Kidney (tissue), 22 donors: ENCODE data around the gene ASB6. TPM values are rescaled to one million over a fixed set of nuclear protein-coding genes. Genes with fewer than 3 reads are reported as not detected.

ENCODE experiments used
- DNase-seq, 5 donors: peaks; one replicate each; pipeline ENCODE4 v3.0.0-alpha.2; 2013 to 2020
- FAIRE-seq: peaks from 2 replicates; lab custom pipeline; 2012; peaks lifted over from hg19 to GRCh38; lab: Jason Lieb, UNC
- H3K27ac ChIP-seq, 2 donors: one replicate each; pipeline ENCODE4 v1.7.0; 2013; ENCODE audit warnings: low read depth in 2 of 2, low read length in 2 of 2, inconsistent platforms in 1 of 2
- H3K27me3 ChIP-seq: one replicate; pipeline ENCODE4 v1.7.1; 2013; ENCODE audit warnings: low read length, inconsistent platforms; ENCODE audit not compliant: control insufficient read depth, insufficient read depth
- H3K36me3 ChIP-seq, 3 donors: one replicate each; pipeline versions ENCODE4 v1.7.0 to v1.7.1; 2013; ENCODE audit warnings: low read length in 3 of 3, control low read depth in 1 of 3, inconsistent platforms in 1 of 3; ENCODE audit not compliant: insufficient read depth in 3 of 3, control insufficient read depth in 2 of 3
- H3K4me1 ChIP-seq, 3 donors: one replicate each; pipeline versions ENCODE4 v1.7.0 to v1.7.1; 2013; ENCODE audit warnings: low read length in 3 of 3, inconsistent platforms in 1 of 3, low read depth in 1 of 3; ENCODE audit not compliant: control insufficient read depth in 2 of 3, insufficient read depth in 2 of 3
- H3K4me3 ChIP-seq, 3 donors: one replicate each; pipeline versions ENCODE4 v1.7.0 to v1.8.1; 2013; ENCODE audit warnings: low read length in 3 of 3, control low read depth in 1 of 3, inconsistent platforms in 1 of 3
- H3K9ac ChIP-seq, 3 donors: one replicate each; pipeline versions ENCODE4 v1.7.0 to v1.7.1; 2013; ENCODE audit warnings: low read length in 3 of 3, control low read depth in 1 of 3, inconsistent platforms in 1 of 3
- H3K9me3 ChIP-seq, 3 donors: one replicate each; pipeline versions ENCODE4 v1.7.0 to v1.7.1; 2013; ENCODE audit warnings: low read length in 3 of 3, control low read depth in 1 of 3, inconsistent platforms in 1 of 3; ENCODE audit not compliant: control insufficient read depth in 2 of 3, insufficient read depth in 1 of 3
- CTCF ChIP-seq: IDR thresholded peaks from 3 replicates; pipeline ENCODE4 v1.5.1; 2012; ENCODE audit warnings: mild to moderate bottlenecking, moderate library complexity, borderline replicate concordance; ENCODE audit not compliant: insufficient read depth; ENCODE audit errors: extremely low read depth
- intact Hi-C: fragments of 100-400 bp; cut with DNase I; formaldehyde crosslinking; loops from one replicate; pipeline ENCODE4 v1.11.1; 2022
- long read RNA-seq, 10 donors: library from polyadenylated mRNA in 1 of 10; unstranded in 1 of 10; transcript quantifications; one replicate each; pipeline ENCODE4 v2.0.0 and lab custom pipeline, GENCODE V29; 2021 to 2026
- polyA plus RNA-seq: library from polyadenylated mRNA; stranded (reverse); fragments of 350-450 nt; fragmentation: Illumina TruSeq; extraction: RNeasy Lipid Tissue Mini Kit (QIAGEN cat#74804); gene quantifications from one replicate; pipeline ENCODE4 v1.2.3, GENCODE V29; 2014; ENCODE audit warnings: low read depth, low replicate concordance; ENCODE audit not compliant: insufficient read depth
- total RNA-seq: library from RNA; stranded (reverse); fragmentation: NEBNext Ultra II Directional; extraction: Animal tissue kit (Norgen Biotek cat#: 25700); gene quantifications from one replicate; pipeline ENCODE4 v1.2.1, GENCODE V29; 2021
- donor health status: control.
- donor health status: control.
- donor health status: control.
- donor health status: control.
- donor health status: control.
- donor health status: DM: yes; HTN: yes; CAD: no.
- donor health status: Normal renal cell carcinoma (clear cell type).

The ASB6 gene
- total RNA-seq (22.5 TPM), polyA plus RNA-seq (18.1 TPM)
- long read RNA-seq, donor 1, transcript ASB6-201 (6 exons, 2,330 nt), result major isoform, 5 of 5 reads
- long read RNA-seq, donor 1, partial matches to known transcripts, result 0 of 5 reads
- long read RNA-seq, donor 1, other reads (novel, unspliced or antisense), result 0 of 5 reads
- long read RNA-seq, donor 2, transcript ASB6-201 (6 exons, 2,330 nt), result major isoform, 5 of 5 reads
- long read RNA-seq, donor 2, partial matches to known transcripts, result 0 of 5 reads
- long read RNA-seq, donor 2, other reads (novel, unspliced or antisense), result 0 of 5 reads
- long read RNA-seq, donor 3, partial matches to known transcripts, result 0 of 3 reads
- long read RNA-seq, donor 3, other reads (novel, unspliced or antisense), result 0 of 3 reads
- long read RNA-seq, donor 4, transcript ASB6-201 (6 exons, 2,330 nt), result major isoform, 7 of 7 reads
- long read RNA-seq, donor 4, partial matches to known transcripts, result 0 of 7 reads
- long read RNA-seq, donor 4, other reads (novel, unspliced or antisense), result 0 of 7 reads
- long read RNA-seq, donor 5, result 0 reads
- long read RNA-seq, donor 6, partial matches to known transcripts, result 0 of 1 reads
- long read RNA-seq, donor 6, other reads (novel, unspliced or antisense), result 0 of 1 reads
- long read RNA-seq, donor 7, transcript ASB6-201 (6 exons, 2,330 nt), result major isoform, 19 of 36 reads
- long read RNA-seq, donor 7, partial matches to known transcripts, result 0 of 36 reads
- long read RNA-seq, donor 7, other reads (novel, unspliced or antisense), result 17 of 36 reads
- long read RNA-seq, donor 8, partial matches to known transcripts, result 0 of 3 reads
- long read RNA-seq, donor 8, other reads (novel, unspliced or antisense), result 0 of 3 reads
- long read RNA-seq, donor 9, partial matches to known transcripts, result 10 of 12 reads
- long read RNA-seq, donor 9, other reads (novel, unspliced or antisense), result 0 of 12 reads
- long read RNA-seq, donor 10, partial matches to known transcripts, result 0 of 4 reads
- long read RNA-seq, donor 10, other reads (novel, unspliced or antisense), result 0 of 4 reads

- TF ChIP-seq CTCF, result peak; percentile 85
- Histone ChIP-seq H3K27ac (peak within 1 kb of the TSS; percentile 89 to 90), H3K9ac (peak within 1 kb of the TSS; percentile 45 to 88 (median 74)), H3K4me1 (peaks cover 0 to 28% (median 8%) of the 10 kb centered on the region in 3 donors), H3K36me3 (peaks cover 0 to 25% (median 18%) of the 10 kb centered on the region in 3 donors), H3K4me3 (peak within 1 kb of the TSS; percentile 73 to 90 (median 77)), H3K27me3 (no peaks in the 10 kb centered on the region), H3K9me3 (no peaks in the 10 kb centered on the region)
- intact Hi-C loops, result loop anchor here (10.0 kb wide), 1 partner anchor 143 kb away; no protein-coding TSS in a partner anchor
- FAIRE-seq, result peak; percentile 17
- DNase-seq, result peak; percentile 98 to 99 (median 99)
Measured at GRCh38 chr9:129641750-129642585, at the start of gene ASB6. Gene ASB6 (minus strand): TSS chr9:129642151. CDS start chr9:129641999, 152 bp downstream.

DNA sequence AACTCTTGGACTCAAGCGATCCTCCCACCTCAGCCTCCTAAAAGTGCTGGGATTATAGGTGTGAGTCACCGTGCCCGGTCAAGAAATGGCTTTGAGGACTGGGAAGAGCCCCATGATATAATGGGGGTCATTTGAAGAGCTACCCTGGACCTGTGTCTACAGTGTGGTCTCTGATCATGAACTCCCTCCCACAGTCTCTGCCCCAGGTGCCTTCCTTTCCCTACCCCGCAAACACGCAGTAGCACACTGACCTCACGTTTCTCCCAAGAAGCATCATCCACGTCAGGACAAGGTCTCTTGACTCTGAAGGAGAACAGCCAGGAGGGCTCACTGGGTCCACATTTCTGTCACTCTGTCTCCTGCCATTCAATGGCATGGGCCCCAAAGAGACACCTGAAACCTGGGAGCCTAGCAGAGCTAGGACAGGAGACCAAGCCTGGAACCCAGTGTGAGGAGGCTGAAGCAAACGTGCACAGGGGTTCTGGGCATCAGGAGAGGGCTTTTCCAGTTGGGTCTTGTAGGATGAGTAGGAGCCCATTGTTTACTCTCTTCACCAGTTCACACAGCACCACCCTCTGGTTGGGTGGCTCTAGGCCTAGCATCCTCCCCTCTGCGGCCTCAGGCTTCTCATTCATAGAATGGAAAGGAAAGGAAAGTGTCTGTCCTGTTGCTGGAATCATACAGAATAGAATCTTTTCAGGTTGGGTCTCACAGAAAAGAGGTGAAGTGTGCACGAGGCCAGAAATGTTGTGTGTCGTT, 46.5 kb upstream of the ASB6 start:
- Histone ChIP-seq H3K36me3 (no peaks in the 10 kb centered on the region), H3K27ac (no peak overlapping the region), H3K27me3 (no peaks in the 10 kb centered on the region), H3K4me3 (no peak overlapping the region), H3K9me3 (no peaks in the 10 kb centered on the region), H3K9ac (no peak overlapping the region), H3K4me1 (no peaks in the 10 kb centered on the region)
- TF ChIP-seq CTCF, result no peak
- intact Hi-C loops, result no loop called here
- FAIRE-seq, result no peak
- no peak for DNase-seq

GRCh38 chr9:129687391-129687790, 45.4 kb upstream of the ASB6 start:
- intact Hi-C loops, result no loop called here
- no peak overlapping the region for H3K27ac ChIP-seq
- no peak overlapping the region for H3K9ac ChIP-seq
- no peak for DNase-seq
- H3K9me3 ChIP-seq, result no peaks in the 10 kb centered on the region
- no peaks in the 10 kb centered on the region for H3K27me3 ChIP-seq
- no peaks in the 10 kb centered on the region for H3K4me1 ChIP-seq
- no peak for TF ChIP-seq CTCF
- no peaks in the 10 kb centered on the region for H3K36me3 ChIP-seq
- no peak for FAIRE-seq
- H3K4me3 ChIP-seq, result no peak overlapping the region
